NT2/D1 (cell line): ENCODE results near the gene LIMS3.
"Not testable (repeated sequence)": the region's sequence is repeated elsewhere in the genome, so short reads cannot be mapped to it uniquely, and the experiment has no call there.

Experiments
- DNase-seq: peaks from one replicate; pipeline ENCODE4 v3.0.0-alpha.2; 2011; ENCODE audit warnings: low read depth, low spot score
- H3K27me3 ChIP-seq: 2 replicates; pipeline ENCODE4 v1.6.0; 2011; ENCODE audit warnings: mild to moderate bottlenecking; ENCODE audit not compliant: insufficient read length, insufficient read depth
- H3K36me3 ChIP-seq: 2 replicates; pipeline ENCODE4 v1.6.1; 2011; ENCODE audit warnings: mild to moderate bottlenecking, low read length, mixed read lengths; ENCODE audit not compliant: insufficient read depth, insufficient read length
- H3K4me1 ChIP-seq: 2 replicates; pipeline ENCODE4 v1.5.1; 2011; ENCODE audit not compliant: insufficient read depth, insufficient read length
- H3K4me3 ChIP-seq: 2 replicates; pipeline ENCODE4 v1.5.1; 2011; ENCODE audit warnings: low read depth; ENCODE audit not compliant: insufficient read length
- H3K9ac ChIP-seq: 2 replicates; pipeline ENCODE4 v1.6.0; 2011; ENCODE audit warnings: low read depth; ENCODE audit not compliant: insufficient read length
- H3K9me3 ChIP-seq: 2 replicates; pipeline ENCODE4 v1.5.1; 2011; ENCODE audit warnings: mild to moderate bottlenecking, low read length; ENCODE audit not compliant: insufficient read depth

Gene LIMS3

GRCh38 chr2:109897769-109898461, 573 bp upstream of the LIMS3 start:
- not testable (repeated sequence) for H3K9me3 ChIP-seq, DNase-seq, H3K9ac ChIP-seq, H3K4me1 ChIP-seq, H3K36me3 ChIP-seq, H3K27me3 ChIP-seq, H3K4me3 ChIP-seq

DNA sequence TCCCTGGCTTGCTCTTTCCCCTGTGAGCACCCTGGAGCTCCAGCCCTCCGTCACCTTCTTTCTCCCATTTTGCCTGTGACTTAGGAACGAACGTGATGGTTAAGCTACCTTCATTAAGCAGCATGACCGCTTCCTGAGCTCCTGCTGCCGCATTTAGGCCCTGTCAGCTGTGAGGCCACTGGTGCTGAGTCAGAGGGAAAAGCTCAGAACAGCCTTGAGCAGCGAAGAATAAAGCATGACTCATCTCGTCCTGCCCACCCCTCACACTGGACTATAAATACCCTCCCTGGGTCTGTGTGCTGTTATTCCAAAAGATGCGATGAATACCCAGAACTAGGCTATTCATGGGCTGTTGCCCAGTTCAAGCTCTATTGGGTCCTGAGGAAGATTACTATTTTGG, 7.3 kb downstream of the LIMS3 start:
- not testable (repeated sequence) for H3K4me1 ChIP-seq, H3K9me3 ChIP-seq, H3K27me3 ChIP-seq

DNA sequence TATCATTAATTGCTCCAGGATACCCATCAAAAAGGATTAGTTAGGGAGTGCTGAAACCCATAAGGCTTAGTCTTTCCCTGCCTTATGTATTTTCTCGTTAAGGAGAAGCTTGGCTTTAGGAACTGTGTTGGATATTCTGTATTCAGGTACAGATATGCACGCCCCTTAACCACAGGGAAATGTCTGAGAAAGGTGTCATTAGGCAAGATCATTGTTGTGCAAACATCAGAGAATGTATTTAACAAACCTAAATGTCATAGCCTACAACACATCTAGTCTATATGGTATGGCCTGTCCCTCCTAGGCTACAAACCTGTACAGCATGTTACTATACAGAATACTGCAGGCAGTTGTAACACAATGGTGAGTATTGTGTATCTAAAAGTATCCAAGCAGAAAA, 10.1 kb downstream of the LIMS3 start:
- H3K4me3 ChIP-seq, H3K4me1 ChIP-seq, H3K9me3 ChIP-seq, H3K27me3 ChIP-seq, DNase-seq, H3K9ac ChIP-seq, H3K36me3 ChIP-seq: not testable (repeated sequence)

More for the DNA sequence above, 7.3 kb downstream of the LIMS3 start:
- not testable (repeated sequence) for DNase-seq, H3K36me3 ChIP-seq, H3K4me3 ChIP-seq, H3K9ac ChIP-seq

DNA sequence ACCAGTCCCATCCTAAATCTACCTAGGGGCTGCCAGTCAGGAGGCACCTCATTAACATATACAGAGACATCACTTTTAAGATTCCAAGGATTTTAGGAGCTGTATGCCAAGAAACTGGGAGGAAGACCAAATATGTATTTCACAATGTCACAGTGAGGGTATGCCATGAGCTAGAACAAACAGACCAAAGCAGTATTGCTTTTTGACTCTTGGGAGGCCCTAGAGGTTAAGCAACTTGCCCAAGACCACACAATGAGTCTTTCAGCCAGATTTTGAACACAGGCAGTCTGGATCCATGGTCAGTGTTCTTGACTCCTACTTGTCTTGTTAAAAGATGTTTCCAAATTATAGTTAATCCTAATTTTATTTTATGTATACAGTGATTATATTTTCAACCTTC, 12.3 kb downstream of the LIMS3 start:
- not testable (repeated sequence) for DNase-seq, H3K36me3 ChIP-seq, H3K4me3 ChIP-seq, H3K4me1 ChIP-seq, H3K27me3 ChIP-seq, H3K9ac ChIP-seq, H3K9me3 ChIP-seq

- H3K4me3 ChIP-seq, H3K36me3 ChIP-seq, H3K9ac ChIP-seq: not testable (repeated sequence)
These were observed 15.4 kb downstream of the LIMS3 start for GRCh38 chr2:109913911-109914310.

GRCh38 chr2:109914552-109914951, 16.1 kb downstream of the LIMS3 start:
- H3K4me1 ChIP-seq, H3K4me3 ChIP-seq, H3K9me3 ChIP-seq, H3K9ac ChIP-seq, H3K27me3 ChIP-seq, H3K36me3 ChIP-seq, DNase-seq: not testable (repeated sequence)

More at GRCh38 chr2:109913911-109914310, 15.4 kb downstream of the LIMS3 start:
- not testable (repeated sequence) for H3K9me3 ChIP-seq, DNase-seq, H3K27me3 ChIP-seq, H3K4me1 ChIP-seq

DNA sequence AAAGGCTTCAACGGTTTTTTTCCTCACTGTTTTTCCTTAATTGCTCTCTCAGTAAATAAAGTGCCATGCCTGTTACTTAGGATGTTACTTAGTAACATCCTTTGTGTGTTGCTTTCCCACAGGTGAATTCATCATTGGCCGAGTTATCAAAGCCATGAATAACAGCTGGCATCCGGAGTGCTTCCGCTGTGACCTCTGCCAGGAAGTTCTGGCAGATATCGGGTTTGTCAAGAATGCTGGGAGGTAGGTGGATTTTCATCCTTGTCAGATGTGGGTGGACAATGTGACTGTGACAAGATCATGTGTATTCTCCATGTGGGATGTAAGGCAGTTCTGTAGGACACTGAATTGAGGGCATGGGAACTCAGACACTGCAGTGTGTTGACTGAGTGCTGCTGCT, 17.3 kb downstream of the LIMS3 start:
- not testable (repeated sequence) for DNase-seq, H3K9me3 ChIP-seq, H3K36me3 ChIP-seq, H3K4me3 ChIP-seq, H3K9ac ChIP-seq, H3K27me3 ChIP-seq, H3K4me1 ChIP-seq

DNA sequence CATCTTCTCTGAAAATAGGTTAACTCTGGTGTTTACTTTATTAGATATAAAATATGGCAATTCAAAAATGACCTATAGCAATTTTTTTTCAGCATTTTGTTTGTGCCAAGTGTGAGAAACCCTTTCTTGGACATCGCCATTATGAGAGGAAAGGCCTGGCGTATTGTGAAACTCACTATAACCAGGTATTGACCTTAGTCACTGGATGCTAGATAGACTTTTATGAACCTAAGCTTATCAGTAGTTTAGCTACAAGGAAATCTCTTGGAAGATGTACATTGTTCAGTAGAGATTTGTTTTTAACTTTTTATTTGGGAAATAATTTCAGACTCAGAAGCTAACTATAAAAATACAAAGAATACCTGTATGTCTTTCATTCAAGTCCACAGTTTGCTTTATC, 21.7 kb downstream of the LIMS3 start:
- not testable (repeated sequence) for H3K36me3 ChIP-seq, H3K9me3 ChIP-seq, DNase-seq, H3K4me1 ChIP-seq, H3K9ac ChIP-seq, H3K4me3 ChIP-seq, H3K27me3 ChIP-seq

GRCh38 chr2:109921543-109922384, 23.3 kb downstream of the LIMS3 start:
- not testable (repeated sequence) for H3K9ac ChIP-seq, H3K4me3 ChIP-seq, H3K27me3 ChIP-seq, H3K36me3 ChIP-seq, H3K4me1 ChIP-seq, DNase-seq, H3K9me3 ChIP-seq

- not testable (repeated sequence) for H3K4me3 ChIP-seq, H3K4me1 ChIP-seq, H3K27me3 ChIP-seq, DNase-seq, H3K9ac ChIP-seq, H3K9me3 ChIP-seq, H3K36me3 ChIP-seq
These were observed 26.0 kb downstream of the LIMS3 start for GRCh38 chr2:109924481-109924880.

GRCh38 chr2:109927803-109928202, 29.3 kb downstream of the LIMS3 start:
- H3K9me3 ChIP-seq: not testable (repeated sequence)

DNA sequence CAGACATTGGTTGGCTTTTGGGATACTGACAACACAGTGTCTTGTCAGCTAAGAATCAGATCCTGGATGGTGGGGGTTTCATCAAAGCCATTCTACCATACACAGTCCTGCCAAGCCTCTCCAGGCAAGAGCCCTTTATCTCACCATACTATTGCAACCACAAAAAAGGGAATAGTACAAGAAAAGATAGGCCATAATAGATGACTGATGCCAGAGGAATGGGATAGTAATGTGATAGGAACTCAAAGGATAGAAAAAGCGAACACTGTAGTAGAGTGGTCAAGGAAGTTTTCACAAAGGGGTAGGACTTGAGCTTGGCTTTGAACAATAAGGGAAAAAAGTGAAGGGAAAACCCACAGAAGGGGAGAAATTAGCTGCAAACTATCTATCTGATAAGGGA, 30.7 kb downstream of the LIMS3 start:
- not testable (repeated sequence) for H3K9me3 ChIP-seq

More at GRCh38 chr2:109927803-109928202, 29.3 kb downstream of the LIMS3 start:
- not testable (repeated sequence) for H3K27me3 ChIP-seq, H3K36me3 ChIP-seq, H3K9ac ChIP-seq, H3K4me3 ChIP-seq, H3K4me1 ChIP-seq, DNase-seq

More for the DNA sequence above, 30.7 kb downstream of the LIMS3 start:
- H3K36me3 ChIP-seq, H3K4me1 ChIP-seq, H3K27me3 ChIP-seq, DNase-seq, H3K4me3 ChIP-seq, H3K9ac ChIP-seq: not testable (repeated sequence)
